Activated T-helper 17 cell treated with anti-CD3 and anti-CD28 coated beads, Interleukin-2, amount 50 U/mL, for 72 hours (primary cell): Measurements from ENCODE around the gene ANKRD55. TPM values are rescaled to one million over a fixed set of nuclear protein-coding genes. Genes with fewer than 3 reads are reported as not detected.
"Not testable (repeated sequence)": the region's sequence is repeated elsewhere in the genome, so short reads cannot be mapped to it uniquely, and the experiment has no call there.

Source experiments
- ATAC-seq: fragments of 150-1000 bp; cut with Tn5 transposase; replicated peaks from 2 replicates; pipeline ENCODE4 v1.10.0; 2021; ENCODE audit warnings: mild to moderate bottlenecking, moderate library complexity
- H3K27ac Mint-ChIP-seq: one replicate; pipeline ENCODE4 v1.8.0; 2022; ENCODE audit warnings: mixed read lengths
- H3K27me3 Mint-ChIP-seq: one replicate; pipeline ENCODE4 v1.8.0; 2022; ENCODE audit warnings: mixed read lengths
- H3K36me3 Mint-ChIP-seq: one replicate; pipeline ENCODE4 v1.8.0; 2022; ENCODE audit warnings: low read depth, mild to moderate bottlenecking, mixed read lengths
- H3K4me1 Mint-ChIP-seq: one replicate; pipeline ENCODE4 v1.8.0; 2022; ENCODE audit warnings: mixed read lengths
- H3K4me3 Mint-ChIP-seq: one replicate; pipeline ENCODE4 v1.8.0; 2022; ENCODE audit warnings: mild to moderate bottlenecking, mixed read lengths
- H3K9me3 Mint-ChIP-seq: one replicate; pipeline ENCODE4 v1.8.0; 2022; ENCODE audit warnings: mixed read lengths
- total RNA-seq, 2 donors: library from RNA; stranded (reverse); gene quantifications; one replicate each; pipeline ENCODE4 v1.2.3, GENCODE V29; 2022

ANKRD55 gene
- total RNA-seq, 2 donors from 2014 or later, result 0.21 to 0.22 TPM

DNA sequence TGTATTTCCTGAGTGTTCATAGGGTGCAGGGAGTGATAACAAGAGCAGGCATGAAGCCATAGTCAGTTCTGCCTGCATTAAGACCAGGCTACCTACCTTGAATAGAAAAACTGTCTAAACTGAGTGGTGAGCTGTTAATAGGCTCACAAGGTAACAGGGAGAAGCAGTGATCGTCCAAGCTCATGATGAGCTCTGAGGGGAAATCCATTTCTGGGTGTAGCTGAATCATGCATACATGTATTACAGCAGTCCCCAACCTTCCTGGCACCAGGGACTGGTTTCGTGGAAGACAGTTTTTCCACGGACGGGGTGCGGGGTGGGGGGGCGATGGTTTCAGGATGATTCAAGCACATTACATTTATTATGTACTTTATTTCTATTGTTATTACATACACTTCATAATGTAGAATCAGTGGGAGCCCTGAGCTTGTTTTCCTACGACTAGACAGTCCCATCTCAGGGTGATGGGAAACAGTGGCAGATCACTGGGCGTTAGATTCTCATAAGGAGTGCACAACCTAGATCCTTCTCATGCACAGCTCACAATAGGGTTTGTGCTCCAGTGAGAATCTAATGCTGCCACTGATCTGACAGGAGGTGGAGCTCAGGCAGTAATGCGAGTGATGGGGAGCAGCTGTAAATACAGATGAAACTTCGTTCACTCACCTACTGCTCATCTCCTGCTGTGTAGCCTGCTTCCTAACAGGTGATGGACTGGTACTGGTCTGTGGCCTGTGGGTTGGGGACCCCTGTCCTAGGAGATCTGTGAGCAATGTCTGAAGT is 138.4 kb downstream of the ANKRD55 start:
- H3K4me3 Mint-ChIP-seq, result peak overlapping the region; percentile 29

DNA sequence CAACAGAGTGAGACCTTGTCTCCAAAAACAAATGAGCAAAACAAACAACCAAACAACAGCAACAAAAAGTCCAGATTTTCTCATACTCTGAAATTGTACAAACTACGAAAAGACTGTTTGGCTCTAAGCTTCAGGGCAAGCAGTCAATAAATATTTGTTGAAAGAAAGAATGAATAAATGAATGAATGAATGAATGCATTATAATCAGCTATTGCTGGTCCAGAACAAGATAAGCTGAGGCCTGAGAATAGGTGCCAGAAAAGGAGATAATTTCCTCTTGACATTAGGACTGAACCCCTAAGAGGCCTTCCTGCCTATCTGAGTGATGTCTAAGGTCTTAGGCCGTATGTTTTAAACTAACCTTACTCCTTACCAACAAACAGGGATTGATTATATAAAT is 139.2 kb downstream of the ANKRD55 start:
- H3K27me3 Mint-ChIP-seq, result no peaks in the 10 kb centered on the region
- H3K4me3 Mint-ChIP-seq, result peak overlapping the region; percentile 29
- H3K4me1 Mint-ChIP-seq, result peaks cover 30% of the 10 kb centered on the region
- H3K36me3 Mint-ChIP-seq, result no peaks in the 10 kb centered on the region
- no peak for ATAC-seq
- H3K27ac Mint-ChIP-seq, result peak overlapping the region; percentile 42
- H3K9me3 Mint-ChIP-seq, result no peaks in the 10 kb centered on the region

More for the DNA sequence above, 138.4 kb downstream of the ANKRD55 start:
- no peaks in the 10 kb centered on the region for H3K9me3 Mint-ChIP-seq
- no peaks in the 10 kb centered on the region for H3K27me3 Mint-ChIP-seq
- peaks cover 31% of the 10 kb centered on the region for H3K4me1 Mint-ChIP-seq
- peak; percentile 97 for ATAC-seq
- peak overlapping the region; percentile 42 for H3K27ac Mint-ChIP-seq
- no peaks in the 10 kb centered on the region for H3K36me3 Mint-ChIP-seq

DNA sequence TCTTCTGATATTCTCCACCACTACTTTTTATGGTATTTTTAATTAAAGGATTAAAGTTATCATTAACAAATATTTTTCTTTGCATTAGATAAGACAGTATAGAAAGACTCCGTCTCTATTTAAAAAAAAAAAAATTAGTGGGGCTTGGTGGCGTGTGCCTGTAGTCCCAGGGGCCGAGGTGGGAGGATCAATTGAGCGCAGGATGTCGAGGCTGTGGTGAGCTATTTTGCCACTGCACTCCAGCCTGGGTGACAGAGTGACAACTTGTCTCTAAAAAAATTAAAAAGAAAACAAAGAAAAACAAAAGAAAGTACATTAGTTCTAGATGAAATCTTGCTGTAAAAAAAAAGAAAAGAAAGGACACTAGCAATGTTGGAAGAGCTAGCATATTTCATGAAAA is 141.0 kb downstream of the ANKRD55 start:
- H3K36me3 Mint-ChIP-seq, result no peaks in the 10 kb centered on the region
- no peak for ATAC-seq
- no peak overlapping the region for H3K27ac Mint-ChIP-seq
- H3K4me1 Mint-ChIP-seq, result peaks cover 31% of the 10 kb centered on the region
- H3K4me3 Mint-ChIP-seq, result no peak overlapping the region
- no peaks in the 10 kb centered on the region for H3K27me3 Mint-ChIP-seq
- no peaks in the 10 kb centered on the region for H3K9me3 Mint-ChIP-seq

DNA sequence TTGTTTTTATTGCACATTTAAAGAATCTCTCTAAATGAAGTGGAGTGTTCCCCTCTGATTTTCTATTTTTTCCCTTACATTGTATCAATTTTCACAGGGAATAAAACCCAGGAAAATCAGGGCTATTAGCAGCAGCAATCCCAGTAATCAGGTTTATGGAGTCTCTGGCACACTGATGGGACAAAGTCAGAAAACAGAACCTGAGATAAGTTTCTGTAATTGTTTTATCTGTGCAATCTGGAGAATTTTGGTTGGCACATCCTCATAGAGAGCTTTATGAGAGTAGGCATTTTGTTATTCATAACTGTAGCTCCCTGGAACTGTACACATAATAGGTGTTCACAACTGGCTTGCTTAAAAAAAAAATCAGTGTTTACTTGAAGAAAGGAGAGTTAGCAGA is 141.5 kb downstream of the ANKRD55 start:
- Mint-ChIP-seq H3K36me3 (no peaks in the 10 kb centered on the region), H3K9me3 (no peaks in the 10 kb centered on the region), H3K27me3 (no peaks in the 10 kb centered on the region), H3K27ac (peak overlapping the region; percentile 28), H3K4me1 (peaks cover 31% of the 10 kb centered on the region), H3K4me3 (peak overlapping the region; percentile 18)
- no peak for ATAC-seq

DNA sequence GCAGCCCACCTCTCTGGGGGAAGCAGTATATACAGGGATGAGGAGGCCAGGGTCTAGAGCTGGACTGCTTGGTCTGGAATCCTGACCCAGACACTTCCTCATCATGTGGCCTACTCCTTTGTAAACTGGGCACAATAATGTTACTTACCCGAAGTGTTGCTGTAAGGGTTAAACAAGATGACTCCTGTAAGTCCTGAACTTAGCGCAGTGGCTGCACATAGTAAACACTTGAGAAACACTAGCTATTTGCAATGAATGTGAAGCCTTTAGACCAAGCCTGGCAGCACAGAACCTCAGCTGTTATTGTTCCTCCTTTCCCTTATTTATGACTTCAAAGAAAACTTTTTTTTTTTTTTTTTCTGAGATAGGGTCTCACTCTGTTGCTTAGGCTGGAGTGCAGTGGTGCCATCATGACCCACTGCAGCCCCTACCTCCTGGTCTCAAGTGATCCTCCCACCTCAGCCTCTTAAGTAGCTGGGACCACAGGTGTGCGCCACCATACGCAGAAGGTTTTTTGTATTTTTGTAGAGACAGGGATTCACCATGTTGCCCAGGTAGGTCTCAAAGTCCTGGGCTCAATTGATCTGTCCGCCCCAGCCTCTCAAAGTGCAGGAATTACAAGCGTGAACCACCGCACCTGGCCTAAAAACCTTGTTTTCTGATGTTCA is 142.2 kb downstream of the ANKRD55 start:
- peaks cover 31% of the 10 kb centered on the region for H3K4me1 Mint-ChIP-seq
- H3K27ac Mint-ChIP-seq, result peak overlapping the region; percentile 28
- H3K36me3 Mint-ChIP-seq, result no peaks in the 10 kb centered on the region
- ATAC-seq, result no peak
- H3K9me3 Mint-ChIP-seq, result no peaks in the 10 kb centered on the region
- no peak overlapping the region for H3K4me3 Mint-ChIP-seq
- H3K27me3 Mint-ChIP-seq, result no peaks in the 10 kb centered on the region

DNA sequence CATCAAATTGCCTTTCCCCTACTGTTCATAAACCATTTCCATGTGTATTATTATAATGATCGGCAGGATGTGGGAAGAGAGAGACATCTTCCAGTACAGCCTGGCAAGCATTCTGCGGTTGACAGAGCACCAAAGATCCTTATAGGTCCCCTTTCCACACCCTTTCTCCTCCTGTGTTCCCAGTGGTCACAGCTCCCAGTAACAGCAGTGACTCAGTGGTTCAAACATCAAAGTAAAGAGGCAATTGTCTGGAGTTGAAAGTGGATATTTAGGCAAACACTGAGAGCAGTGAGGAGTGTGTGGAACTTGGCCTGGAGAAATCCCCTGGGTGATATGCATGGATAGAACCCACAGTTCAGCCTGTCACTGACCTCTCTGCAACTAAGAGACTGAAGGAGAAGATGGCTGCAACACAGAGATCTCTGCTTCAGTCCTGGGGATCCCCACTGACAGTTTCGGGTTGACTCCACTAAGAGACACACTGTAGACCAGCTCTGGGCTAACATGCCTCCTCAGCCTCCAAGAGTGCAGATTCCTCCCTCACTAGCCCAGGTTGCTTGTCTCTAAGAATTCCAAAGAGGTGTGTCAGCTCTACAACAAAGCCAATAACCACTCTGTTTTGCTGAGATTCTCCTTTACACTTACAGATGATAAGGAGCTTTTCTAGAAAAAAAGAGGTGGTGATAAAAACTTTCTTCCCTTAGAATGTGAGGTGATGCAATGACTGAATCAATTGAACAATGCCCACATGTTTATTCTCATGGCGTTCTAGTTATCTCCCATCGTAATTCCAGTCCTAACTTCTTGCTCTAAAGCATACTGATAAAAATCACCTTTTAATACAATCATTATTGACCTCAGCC is 143.9 kb downstream of the ANKRD55 start:
- H3K4me1 Mint-ChIP-seq, result peaks cover 22% of the 10 kb centered on the region
- no peak overlapping the region for H3K4me3 Mint-ChIP-seq
- H3K27me3 Mint-ChIP-seq, result no peaks in the 10 kb centered on the region
- no peaks in the 10 kb centered on the region for H3K9me3 Mint-ChIP-seq
- peak; percentile 98 for ATAC-seq
- no peak overlapping the region for H3K27ac Mint-ChIP-seq
- H3K36me3 Mint-ChIP-seq, result no peaks in the 10 kb centered on the region

DNA sequence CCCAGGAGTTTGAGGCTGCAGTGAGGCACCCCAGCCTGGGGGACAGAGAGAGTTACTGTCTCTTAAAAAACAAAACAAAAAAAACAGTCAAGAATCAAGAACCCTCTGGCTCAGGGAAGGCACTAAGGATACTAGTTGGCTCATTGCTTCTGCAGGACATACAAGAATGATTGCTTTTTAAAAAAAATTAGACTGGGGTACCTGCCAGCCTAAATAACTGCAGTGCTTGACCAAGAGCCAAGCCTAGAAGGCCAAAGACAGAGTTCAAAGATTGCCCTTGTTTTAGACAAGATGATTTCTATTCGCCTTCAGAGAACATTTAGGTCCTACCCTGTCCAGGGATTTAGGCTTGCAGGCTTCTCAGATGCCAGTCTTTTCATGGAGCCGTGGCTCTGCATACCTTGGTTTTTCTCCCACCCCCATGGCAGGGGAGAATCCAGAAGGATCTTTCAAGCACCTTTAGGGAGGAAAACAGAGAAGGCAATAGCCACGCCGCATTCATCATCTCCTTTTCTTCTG is 144.6 kb downstream of the ANKRD55 start:
- H3K36me3 Mint-ChIP-seq, result no peaks in the 10 kb centered on the region
- no peak overlapping the region for H3K27ac Mint-ChIP-seq
- H3K27me3 Mint-ChIP-seq, result no peaks in the 10 kb centered on the region
- peaks cover 20% of the 10 kb centered on the region for H3K4me1 Mint-ChIP-seq
- no peaks in the 10 kb centered on the region for H3K9me3 Mint-ChIP-seq
- H3K4me3 Mint-ChIP-seq, result no peak overlapping the region
- no peak for ATAC-seq

DNA sequence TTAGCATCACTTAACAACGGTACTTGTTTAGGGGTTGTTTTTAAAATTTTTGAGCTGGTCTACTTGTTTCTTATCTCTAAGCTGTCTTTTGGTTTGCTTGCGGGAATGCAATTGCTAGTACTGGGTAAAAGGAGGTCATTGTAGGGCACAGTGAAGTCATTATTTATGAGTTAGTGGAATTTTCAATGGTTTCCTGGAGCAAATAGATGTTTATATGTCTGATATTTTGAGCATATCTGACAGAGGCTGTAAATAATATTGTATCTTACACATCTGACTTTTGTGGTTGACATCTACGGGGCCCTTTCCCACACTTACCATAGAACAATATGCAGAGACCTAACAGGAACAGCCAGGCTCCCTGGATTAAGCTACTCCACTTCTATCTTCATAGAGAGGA is 147.9 kb downstream of the ANKRD55 start:
- Mint-ChIP-seq H3K9me3 (no peaks in the 10 kb centered on the region), H3K27ac (no peak overlapping the region), H3K4me3 (no peak overlapping the region), H3K27me3 (no peaks in the 10 kb centered on the region), H3K4me1 (peaks cover 30% of the 10 kb centered on the region), H3K36me3 (no peaks in the 10 kb centered on the region)
- no peak for ATAC-seq

DNA sequence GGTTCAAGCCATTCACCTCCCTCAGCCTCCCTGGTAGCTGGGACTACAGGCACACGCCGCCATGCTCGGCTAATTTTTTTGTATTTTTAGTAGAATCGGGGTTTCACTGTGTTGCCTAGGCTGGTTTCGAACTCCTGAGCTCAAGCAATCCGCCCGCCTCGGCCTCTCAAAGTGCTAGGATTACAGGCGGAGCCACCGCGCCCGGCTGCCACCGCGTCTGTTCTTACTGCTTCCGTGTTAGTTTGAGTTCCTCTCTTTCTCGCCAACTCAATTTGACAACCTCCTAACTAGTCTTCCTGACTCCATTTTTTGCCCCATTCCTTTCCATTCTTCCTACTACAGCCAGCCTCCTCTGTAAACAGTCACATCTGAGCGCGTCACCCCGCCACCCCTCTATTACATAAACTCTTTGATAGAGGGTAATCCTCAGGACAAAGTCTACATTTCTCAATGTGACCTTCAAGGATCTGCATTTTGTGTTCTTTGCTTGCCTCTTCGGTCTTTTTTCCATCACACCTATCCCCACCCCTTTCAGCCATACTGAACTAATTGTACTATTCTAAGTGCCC is 149.8 kb downstream of the ANKRD55 start:
- Mint-ChIP-seq H3K27ac (no peak overlapping the region), H3K4me3 (no peak overlapping the region), H3K4me1 (peaks cover 24% of the 10 kb centered on the region), H3K9me3 (no peaks in the 10 kb centered on the region), H3K36me3 (no peaks in the 10 kb centered on the region), H3K27me3 (no peaks in the 10 kb centered on the region)
- ATAC-seq, result no peak

DNA sequence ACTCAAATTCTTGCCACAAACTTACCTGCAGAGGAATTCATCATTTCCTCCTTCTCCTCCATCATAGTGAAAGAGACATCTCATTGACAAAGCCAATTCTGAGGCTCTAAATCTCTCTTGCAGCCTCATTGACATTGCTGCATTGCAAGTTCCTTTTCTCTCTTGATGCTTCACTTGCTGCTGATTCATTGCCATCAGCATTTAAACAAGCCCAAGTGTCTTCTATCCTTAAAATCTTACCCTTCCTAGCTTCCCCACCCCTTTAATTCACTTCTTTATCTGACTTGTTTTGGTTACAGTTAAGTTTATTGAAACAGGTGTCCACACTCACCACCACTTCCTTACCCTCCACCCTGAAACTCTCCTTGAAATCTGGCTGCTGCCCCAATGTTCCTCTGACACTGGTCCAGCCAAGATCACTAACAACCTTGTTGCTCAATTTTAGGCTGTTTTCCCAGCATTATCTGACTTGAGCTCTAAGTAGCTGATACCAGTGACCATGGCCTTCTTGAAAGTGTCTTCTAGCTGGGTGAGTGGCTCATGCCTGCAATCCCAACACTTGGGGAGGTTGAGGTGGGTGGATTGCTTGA is 152.0 kb downstream of the ANKRD55 start:
- H3K4me1 Mint-ChIP-seq, result peaks cover 24% of the 10 kb centered on the region
- not testable (repeated sequence) for H3K27me3 Mint-ChIP-seq, H3K9me3 Mint-ChIP-seq, H3K36me3 Mint-ChIP-seq
- peak overlapping the region; percentile 39 for H3K27ac Mint-ChIP-seq
- ATAC-seq, result peak; percentile 91
- H3K4me3 Mint-ChIP-seq, result peak overlapping the region; percentile 44

DNA sequence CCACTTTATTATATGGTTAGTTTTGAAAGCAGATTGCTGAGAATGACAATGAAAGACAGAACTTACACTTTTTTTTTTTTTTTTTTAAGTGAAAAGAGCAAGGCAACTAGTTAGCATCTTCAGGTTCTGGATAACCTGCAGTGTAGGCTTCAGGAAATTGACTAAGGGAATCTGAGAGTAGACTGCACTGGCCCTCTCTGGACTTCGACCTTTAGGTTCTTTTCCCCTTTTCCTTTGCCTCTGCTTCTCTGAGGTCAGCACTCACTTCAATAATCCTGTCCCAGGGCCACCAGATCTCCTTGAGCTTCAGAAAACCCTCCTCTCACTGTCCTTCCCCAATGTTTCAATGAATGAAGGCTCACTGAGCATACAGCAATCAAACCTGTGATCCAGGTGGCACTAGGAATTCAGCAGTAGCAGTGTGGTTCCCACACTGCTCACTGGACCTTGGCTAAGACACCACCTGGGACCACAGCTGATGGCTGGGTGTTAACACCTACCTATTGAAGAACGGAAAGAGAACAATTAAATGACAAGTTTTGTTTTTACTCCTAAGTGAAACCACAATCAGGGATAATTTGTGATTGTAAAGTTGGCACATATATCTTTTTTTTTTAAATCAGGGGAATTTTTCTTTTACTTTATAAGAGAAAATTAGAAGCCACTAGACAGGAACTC is 152.6 kb downstream of the ANKRD55 start:
- H3K4me1 Mint-ChIP-seq, result peaks cover 24% of the 10 kb centered on the region

DNA sequence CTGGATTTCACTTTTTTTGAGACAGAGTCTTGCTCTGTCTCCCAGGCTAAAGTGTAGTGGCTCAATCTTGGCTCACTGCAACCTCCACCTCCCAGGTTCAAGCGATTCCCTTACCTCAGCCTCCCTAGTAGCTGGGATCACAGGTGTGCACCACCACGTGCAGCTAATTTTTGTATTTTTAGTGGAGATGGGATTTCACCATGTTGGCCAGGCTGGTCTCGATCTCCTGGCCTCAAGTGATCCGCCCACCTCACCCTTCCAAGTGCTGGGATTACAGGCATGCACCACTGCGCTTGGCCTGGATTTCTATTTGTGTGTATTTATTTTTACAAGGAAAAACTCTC is 154.0 kb downstream of the ANKRD55 start:
- peaks cover 18% of the 10 kb centered on the region for H3K4me1 Mint-ChIP-seq

More for the DNA sequence above, 152.6 kb downstream of the ANKRD55 start:
- no peaks in the 10 kb centered on the region for H3K36me3 Mint-ChIP-seq
- ATAC-seq, result peak; percentile 69
- peak overlapping the region; percentile 39 for H3K27ac Mint-ChIP-seq
- H3K9me3 Mint-ChIP-seq, result no peaks in the 10 kb centered on the region
- H3K27me3 Mint-ChIP-seq, result no peaks in the 10 kb centered on the region
- peak overlapping the region; percentile 44 for H3K4me3 Mint-ChIP-seq

DNA sequence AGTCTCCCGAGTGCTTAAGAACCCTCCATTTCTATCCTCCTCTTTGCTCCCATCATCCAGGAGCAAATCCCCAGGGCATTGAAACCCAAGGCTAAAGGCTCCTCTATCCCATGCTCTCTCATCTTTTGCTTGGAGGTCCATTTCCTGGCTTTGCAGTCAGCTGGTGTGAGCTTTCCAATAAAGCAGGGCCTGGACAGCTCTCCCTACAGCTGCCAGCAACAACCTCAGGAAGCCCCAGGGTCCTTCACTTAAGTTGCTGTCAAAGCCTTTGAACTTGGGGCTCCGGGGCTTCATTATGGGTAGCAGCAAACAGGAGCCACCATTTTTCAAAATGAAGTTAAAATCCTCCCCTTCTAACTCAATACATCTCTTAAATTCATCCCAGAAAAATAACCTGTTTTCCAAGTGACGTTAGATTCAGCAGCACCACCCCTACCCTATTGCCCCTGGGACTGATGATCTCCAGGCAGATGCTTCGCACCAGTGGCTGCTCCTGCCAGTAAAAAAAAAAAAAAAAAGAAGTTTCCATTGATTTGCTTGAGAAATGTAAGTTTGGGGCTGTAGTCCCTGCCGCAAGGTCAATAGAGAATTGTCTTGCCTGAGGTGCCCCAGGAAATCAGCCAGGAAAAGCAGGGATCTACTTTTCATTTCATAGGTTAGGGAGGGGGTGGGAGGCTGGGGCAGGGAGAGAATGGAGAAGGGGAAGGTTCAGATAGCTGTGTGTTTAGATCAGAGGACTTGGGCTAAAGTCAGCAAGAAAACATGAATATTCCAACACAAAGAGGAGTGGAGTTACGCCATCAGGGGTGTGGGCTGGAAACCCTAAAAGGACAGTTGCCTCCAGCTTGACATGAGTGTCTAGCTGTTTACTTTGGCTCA is 154.6 kb downstream of the ANKRD55 start:
- ATAC-seq, result no peak
- Mint-ChIP-seq H3K9me3 (no peaks in the 10 kb centered on the region), H3K27me3 (no peaks in the 10 kb centered on the region), H3K27ac (no peak overlapping the region), H3K4me3 (no peak overlapping the region), H3K36me3 (no peaks in the 10 kb centered on the region), H3K4me1 (peaks cover 21% of the 10 kb centered on the region)

More for the DNA sequence above, 154.0 kb downstream of the ANKRD55 start:
- not testable (repeated sequence) for H3K27me3 Mint-ChIP-seq, H3K9me3 Mint-ChIP-seq, H3K27ac Mint-ChIP-seq, H3K36me3 Mint-ChIP-seq, H3K4me3 Mint-ChIP-seq, ATAC-seq
